Glomerular endothelial cell (primary cell): ENCODE data around the gene SGF29. TPM values are rescaled to one million over a fixed set of nuclear protein-coding genes. Genes with fewer than 3 reads are reported as not detected.
"Not testable (repeated sequence)": the region's sequence is repeated elsewhere in the genome, so short reads cannot be mapped to it uniquely, and the experiment has no call there.

Experiments used
- DNase-seq: peaks from one replicate; pipeline ENCODE4 v3.0.0-alpha.2; 2011; ENCODE audit warnings: low read depth, low spot score; ENCODE audit errors: extremely low read depth
- total RNA-seq: library from RNA; depleted of rRNA; stranded (reverse); fragments of >200 nt; gene quantifications from 2 replicates; pipeline ENCODE4 v1.2.3, GENCODE V29; 2015

SGF29 gene
- total RNA-seq, 1 donor from 2014 or later: 14.3 TPM

- DNase-seq: not testable (repeated sequence)
Observed at GRCh38 chr16:28608867-28609596, 55.3 kb downstream of the SGF29 start.

GRCh38 chr16:28609631-28610594, 56.2 kb downstream of the SGF29 start, which contains the start of gene SULT1A1:
Gene SULT1A1 (minus strand): TSS chr16:28610044. CDS start chr16:28608855, 1,189 bp downstream.
- DNase-seq: no peak

- DNase-seq: no peak
Observed at GRCh38 chr16:28610595-28611191, 57.0 kb downstream of the SGF29 start.

GRCh38 chr16:28612359-28613280, 58.9 kb downstream of the SGF29 start:
- DNase-seq: not testable (repeated sequence)

- DNase-seq: not testable (repeated sequence)
Observed at GRCh38 chr16:28613912-28614311, 60.2 kb downstream of the SGF29 start.

- DNase-seq: not testable (repeated sequence)
Observed at GRCh38 chr16:28614561-28614960, 60.8 kb downstream of the SGF29 start.

- DNase-seq: not testable (repeated sequence)
Observed at GRCh38 chr16:28615486-28616223, 61.9 kb downstream of the SGF29 start.

GRCh38 chr16:28616224-28616577, 62.5 kb downstream of the SGF29 start:
- DNase-seq: not testable (repeated sequence)

- DNase-seq: no peak
Observed at GRCh38 chr16:28616636-28617035, 62.9 kb downstream of the SGF29 start.

GRCh38 chr16:28617874-28618273, 64.2 kb downstream of the SGF29 start:
- DNase-seq: no peak

GRCh38 chr16:28620316-28620715, 66.6 kb downstream of the SGF29 start:
- not testable (repeated sequence) for DNase-seq

GRCh38 chr16:28621481-28622155, 67.9 kb downstream of the SGF29 start:
- no peak for DNase-seq

GRCh38 chr16:28622532-28623171, 68.9 kb downstream of the SGF29 start:
- not testable (repeated sequence) for DNase-seq

GRCh38 chr16:28623172-28623711, 69.5 kb downstream of the SGF29 start:
- DNase-seq: no peak

GRCh38 chr16:28630905-28631304, 77.2 kb downstream of the SGF29 start:
- not testable (repeated sequence) for DNase-seq

GRCh38 chr16:28636093-28636823, 82.5 kb downstream of the SGF29 start:
- not testable (repeated sequence) for DNase-seq

GRCh38 chr16:28637765-28638164, 84.0 kb downstream of the SGF29 start, which contains the start of gene NPIPB8:
Gene NPIPB8 (plus strand): TSS chr16:28638065. CDS start chr16:28638361, 296 bp downstream.
- DNase-seq: not testable (repeated sequence)
